Measurements from ENCODE around the gene KIAA0753.

Gene KIAA0753

GRCh38 chr17:6544011-6544370 lies 96.5 kb downstream of the KIAA0753 start:
- Histone ChIP-seq H3K27me3 (ENCODE audit: low read length) (no peaks in the 10 kb centered on the region), H3K4me2 (ENCODE audit: low read depth, low read length, poor library complexity, severe bottlenecking) (no peak overlapping the region), H2AFZ (ENCODE audit: low read depth, low read length, severe bottlenecking) (no peak overlapping the region), H3K79me2 (ENCODE audit: insufficient read depth, low read length) (no peaks in the 10 kb centered on the region), H3K36me3 (ENCODE audit: low read length) (no peaks in the 10 kb centered on the region), H3K9me2 (replicated peaks; ENCODE audit: insufficient read depth, low read length) (no peaks in the 10 kb centered on the region), H3K27ac (ENCODE audit: low read depth, low read length) (no peak overlapping the region), H3K4me3 (ENCODE audit: insufficient read depth, low read length, poor library complexity, severe bottlenecking) (no peak overlapping the region), H3F3A (ENCODE audit: insufficient read depth) (no peaks in the 10 kb centered on the region), H4K20me1 (ENCODE audit: low read depth, low read length) (no peaks in the 10 kb centered on the region), H3K9ac (ENCODE audit: low read length) (no peak overlapping the region), H3K9me3 (ENCODE audit: insufficient read depth, low read length) (no peaks in the 10 kb centered on the region)
- TF ChIP-seq EZH2phosphoT487 (conservative IDR thresholded peaks at IDR 0.05; ENCODE audit: low read length): no peak
- no peak for TF ChIP-seq CTCF (IDR thresholded peaks at IDR 0.05; ENCODE audit: insufficient read depth, low read length, poor library complexity, severe bottlenecking)

- Histone ChIP-seq H3K9ac (ENCODE audit: low read length) (no peak overlapping the region), H3K4me3 (ENCODE audit: insufficient read depth, low read length, poor library complexity, severe bottlenecking) (no peak overlapping the region), H3F3A (ENCODE audit: insufficient read depth) (no peaks in the 10 kb centered on the region), H2AFZ (ENCODE audit: low read depth, low read length, severe bottlenecking) (no peak overlapping the region), H3K9me3 (ENCODE audit: insufficient read depth, low read length) (no peaks in the 10 kb centered on the region), H3K4me2 (ENCODE audit: low read depth, low read length, poor library complexity, severe bottlenecking) (no peak overlapping the region), H3K36me3 (ENCODE audit: low read length) (no peaks in the 10 kb centered on the region), H4K20me1 (ENCODE audit: low read depth, low read length) (no peaks in the 10 kb centered on the region), H3K9me2 (replicated peaks; ENCODE audit: insufficient read depth, low read length) (no peaks in the 10 kb centered on the region), H3K79me2 (ENCODE audit: insufficient read depth, low read length) (no peaks in the 10 kb centered on the region), H3K27ac (ENCODE audit: low read depth, low read length) (no peak overlapping the region), H3K27me3 (ENCODE audit: low read length) (no peaks in the 10 kb centered on the region)
- TF ChIP-seq CTCF (IDR thresholded peaks at IDR 0.05; ENCODE audit: insufficient read depth, low read length, poor library complexity, severe bottlenecking) (no peak), EZH2phosphoT487 (conservative IDR thresholded peaks at IDR 0.05; ENCODE audit: low read length) (no peak)
Measured at GRCh38 chr17:6543079-6544010, 97.2 kb downstream of the KIAA0753 start.

GRCh38 chr17:6542577-6542976 lies 97.9 kb downstream of the KIAA0753 start:
- Histone ChIP-seq H3K79me2 (ENCODE audit: insufficient read depth, low read length) (no peaks in the 10 kb centered on the region), H3K9ac (ENCODE audit: low read length) (no peak overlapping the region), H3K27me3 (ENCODE audit: low read length) (no peaks in the 10 kb centered on the region), H3K4me2 (ENCODE audit: low read depth, low read length, poor library complexity, severe bottlenecking) (no peak overlapping the region), H4K20me1 (ENCODE audit: low read depth, low read length) (no peaks in the 10 kb centered on the region), H3K4me3 (ENCODE audit: insufficient read depth, low read length, poor library complexity, severe bottlenecking) (no peak overlapping the region), H3K27ac (ENCODE audit: low read depth, low read length) (no peak overlapping the region), H3K9me3 (ENCODE audit: insufficient read depth, low read length) (no peaks in the 10 kb centered on the region), H2AFZ (ENCODE audit: low read depth, low read length, severe bottlenecking) (no peak overlapping the region), H3K36me3 (ENCODE audit: low read length) (no peaks in the 10 kb centered on the region), H3K9me2 (replicated peaks; ENCODE audit: insufficient read depth, low read length) (no peaks in the 10 kb centered on the region), H3F3A (ENCODE audit: insufficient read depth) (no peaks in the 10 kb centered on the region)
- no peak for TF ChIP-seq CTCF (IDR thresholded peaks at IDR 0.05; ENCODE audit: insufficient read depth, low read length, poor library complexity, severe bottlenecking)
- no peak for TF ChIP-seq EZH2phosphoT487 (conservative IDR thresholded peaks at IDR 0.05; ENCODE audit: low read length)
